Adrenal gland (tissue), 19 donors: ENCODE measurements around the gene SLC12A6. TPM values are rescaled to one million over a fixed set of nuclear protein-coding genes. Genes with fewer than 3 reads are reported as not detected.
"Not testable (repeated sequence)": the region's sequence is repeated elsewhere in the genome, so short reads cannot be mapped to it uniquely, and the experiment has no call there.

Source experiments
- DNase-seq, 7 donors: peaks; one replicate each; pipeline ENCODE4 v3.0.0-alpha.2; 2019 to 2020
- H3K27ac ChIP-seq, 5 donors: fragments of 200-600 bp; sonication (generic) in 4 of 5; 1 replicate in 3 of 5; 2 replicates in 2 of 5; pipeline versions ENCODE4 v1.5.1 to v1.8.0; 2016 to 2020; ENCODE audit warnings: mild to moderate bottlenecking in 1 of 5
- H3K27me3 ChIP-seq: fragments of 200-600 bp; 2 replicates; pipeline ENCODE4 v1.8.0; 2021
- H3K36me3 ChIP-seq, 2 donors: fragments of 200-600 bp; replicated peaks in 1 of 2; 1 replicate in 1 of 2; 2 replicates in 1 of 2; pipeline versions ENCODE4 v1.5.1 to v1.8.0; 2018 to 2022
- H3K4me1 ChIP-seq, 2 donors: fragments of 200-600 bp; replicated peaks in 1 of 2; 1 replicate in 1 of 2; 2 replicates in 1 of 2; pipeline versions ENCODE4 v1.5.1 to v1.8.0; 2018 to 2021
- H3K4me3 ChIP-seq, 4 donors: fragments of 200-600 bp; sonication (generic) in 3 of 4; one replicate each; pipeline ENCODE4 v1.5.1; 2016 to 2018
- H3K9me3 ChIP-seq, 3 donors: fragments of 200-600 bp; sonication (generic) in 1 of 3; replicated peaks in 1 of 3; 1 replicate in 2 of 3; 2 replicates in 1 of 3; pipeline versions ENCODE4 v1.5.1 to v1.8.0; 2016 to 2021
- POLR2A ChIP-seq, 2 donors: fragments of 450-650 bp; IDR thresholded peaks; one replicate each; pipeline ENCODE4 v1.6.1; 2017; ENCODE audit warnings: antibody characterized with exemption in 2 of 2, mild to moderate bottlenecking in 2 of 2, moderate library complexity in 1 of 2
- WGBS, 4 donors: extraction: QIAGEN DNeasy Blood & Tissue Kit in 2 of 4; methylation state at CpG; one replicate each; pipeline versions ENCODE4 v1.1.5 to v1.1.7; 2013 to 2017; 5-methylcytosine and 5-hydroxymethylcytosine counted together
- intact Hi-C, 2 donors: fragments of 100-400 bp; cut with DNase I; formaldehyde crosslinking; loops; one replicate each; pipeline versions ENCODE4 v1.14.1 to v1.15.0; 2022 to 2023
- long read RNA-seq, 10 donors: library from polyadenylated mRNA in 3 of 10; unstranded in 2 of 10; stranded (forward) in 1 of 10; transcript quantifications; one replicate each; pipeline ENCODE4 v2.0.0 and lab custom pipeline, GENCODE V29; 2021 to 2026
- polyA plus RNA-seq, 3 donors: library from polyadenylated mRNA; stranded (reverse); fragments of 200-250 nt in 2 of 3; fragments of 350-450 nt in 1 of 3; fragmentation: Illumina TruSeq in 1 of 3; extraction: RNeasy Lipid Tissue Mini Kit (QIAGEN cat#74804) in 1 of 3; gene quantifications; one replicate each; pipeline ENCODE4 v1.2.3, GENCODE V29; 2013 to 2014
- total RNA-seq, 9 donors: library from RNA; depleted of rRNA in 4 of 9; stranded (reverse); fragments of >200 nt in 4 of 9; fragments of 120-200 nt in 1 of 9; fragmentation: NEBNext Ultra II Directional in 1 of 9; extraction: Animal tissue kit (Norgen Biotek cat#: 25700) in 1 of 9; gene quantifications; one replicate each; pipeline versions ENCODE4 v1.1.0 to v1.2.4, GENCODE V29; 2013 to 2023
- TF ChIP-seq, protein P1 (sequence below), 6 experiments: fragments of 450-650 bp in 4 of 6; fragments of 200-600 bp in 2 of 6; sonication (generic) in 1 of 6; IDR thresholded peaks; 1 replicate in 5 of 6; 2 replicates in 1 of 6; pipeline versions ENCODE4 v1.5.1 to v1.8.0; 2016 to 2021; ENCODE audit warnings: antibody characterized with exemption in 6 of 6, mild to moderate bottlenecking in 2 of 6, moderate library complexity in 1 of 6
- donor health status: healthy with polysubstance abuse.
- donor health status: Bipolar disorder and iron deficiency.
- donor health status: DM: yes; HTN: yes; CAD: no.
- donor health status: DM: no; HTN: no; CAD: no.
- donor health status: DM: no; HTN: no; CAD: no.
- donor health status: DM: yes; HTN: yes; CAD: no.

SLC12A6 gene
- total RNA-seq (100 to 1,000 TPM in 1 of 9 donors, 10 to 100 TPM in 7, 1 to 10 TPM in 1; 8.7 to 101 (median 22.2) TPM), polyA plus RNA-seq (1 to 10 TPM; 3.3 to 8.6 (median 5.8) TPM)
- long read RNA-seq, donor 1 = 0 reads
- long read RNA-seq, donor 2 = 0 reads
- long read RNA-seq, donor 3 = 0 reads
- long read RNA-seq, donor 4, partial matches to known transcripts = 0 of 1 reads
- long read RNA-seq, donor 4, other reads (novel, unspliced or antisense) = 1 of 1 reads
- long read RNA-seq, donor 5, partial matches to known transcripts = 1 of 3 reads
- long read RNA-seq, donor 5, other reads (novel, unspliced or antisense) = 2 of 3 reads
- long read RNA-seq, donor 6, partial matches to known transcripts = 1 of 1 reads
- long read RNA-seq, donor 6, other reads (novel, unspliced or antisense) = 0 of 1 reads
- long read RNA-seq, donor 7, partial matches to known transcripts = 0 of 1 reads
- long read RNA-seq, donor 7, other reads (novel, unspliced or antisense) = 0 of 1 reads
- long read RNA-seq, donor 8, partial matches to known transcripts = 0 of 1 reads
- long read RNA-seq, donor 8, other reads (novel, unspliced or antisense) = 0 of 1 reads
- long read RNA-seq, donor 9, full-length matches to known transcripts = 2 of 2 reads
- long read RNA-seq, donor 9, partial matches to known transcripts = 0 of 2 reads
- long read RNA-seq, donor 9, other reads (novel, unspliced or antisense) = 0 of 2 reads
- long read RNA-seq, donor 10 = 0 reads

DNA sequence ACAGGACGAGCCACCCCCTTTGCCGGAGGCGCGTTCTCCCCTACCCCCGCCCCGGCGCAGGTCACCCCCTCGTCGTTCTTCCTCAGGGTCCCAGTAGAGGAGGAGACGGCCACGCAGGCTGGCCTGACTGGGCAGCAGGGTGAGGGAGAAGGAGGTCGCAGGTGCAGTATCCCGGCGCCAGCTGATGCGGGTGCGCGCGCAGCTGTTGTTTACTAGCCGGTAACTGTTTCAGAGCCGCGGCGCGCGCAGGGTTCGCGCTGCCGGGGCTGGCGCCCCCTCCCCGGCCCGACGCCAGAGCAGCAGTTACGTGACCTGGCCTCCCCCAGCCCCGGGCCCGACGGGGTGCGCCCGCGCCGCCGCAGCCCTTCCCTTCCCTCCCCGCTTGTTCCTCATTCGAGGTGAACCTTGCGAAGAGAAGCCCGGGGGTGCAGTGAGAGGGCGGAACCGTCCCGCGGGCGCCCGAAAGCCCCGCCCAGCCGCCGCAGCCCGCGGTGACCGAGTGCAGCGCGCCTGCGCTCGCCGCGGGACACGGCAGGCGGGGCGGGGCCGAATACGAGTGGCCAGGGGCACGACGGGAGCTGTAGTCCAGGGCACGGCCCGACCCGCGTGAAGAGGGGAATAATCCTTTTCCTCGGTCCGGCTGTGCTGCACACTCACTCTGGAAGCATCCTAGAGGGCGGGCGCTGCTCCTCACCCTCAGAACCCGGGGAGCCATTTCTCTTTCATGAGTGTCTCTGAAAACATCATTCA lies at the start of gene SLC12A6:
SLC12A6 (minus strand) TSS at position 225 of the 750 bp plus-strand sequence. CDS start 1,101 bp downstream, outside the sequence.
- DNase-seq = peak; percentile 87 to 93 (median 91)
- peak within 1 kb of the TSS in 4 of 5 donors; percentile 71 to 93 (median 79) for H3K27ac ChIP-seq
- H3K27me3 ChIP-seq = no peaks in the 10 kb centered on the region
- 0 to 2% (median 1%) methylated on average over 18 to 78 of the region's 78 CpGs for WGBS, 4 donors
- intact Hi-C loops = no loop called here
- H3K4me3 ChIP-seq = peak within 1 kb of the TSS; percentile 64 to 91 (median 72)
- no peaks in the 10 kb centered on the region for H3K9me3 ChIP-seq
- H3K4me1 ChIP-seq = peaks cover 10 to 26% of the 10 kb centered on the region in 2 donors
- H3K36me3 ChIP-seq = peaks cover 0 to 9% of the 10 kb centered on the region in 2 donors
- peak in 1 of 2 donors; percentile 79 for TF ChIP-seq POLR2A (IDR thresholded peaks at IDR 0.05)
- TF ChIP-seq, protein P1, sequence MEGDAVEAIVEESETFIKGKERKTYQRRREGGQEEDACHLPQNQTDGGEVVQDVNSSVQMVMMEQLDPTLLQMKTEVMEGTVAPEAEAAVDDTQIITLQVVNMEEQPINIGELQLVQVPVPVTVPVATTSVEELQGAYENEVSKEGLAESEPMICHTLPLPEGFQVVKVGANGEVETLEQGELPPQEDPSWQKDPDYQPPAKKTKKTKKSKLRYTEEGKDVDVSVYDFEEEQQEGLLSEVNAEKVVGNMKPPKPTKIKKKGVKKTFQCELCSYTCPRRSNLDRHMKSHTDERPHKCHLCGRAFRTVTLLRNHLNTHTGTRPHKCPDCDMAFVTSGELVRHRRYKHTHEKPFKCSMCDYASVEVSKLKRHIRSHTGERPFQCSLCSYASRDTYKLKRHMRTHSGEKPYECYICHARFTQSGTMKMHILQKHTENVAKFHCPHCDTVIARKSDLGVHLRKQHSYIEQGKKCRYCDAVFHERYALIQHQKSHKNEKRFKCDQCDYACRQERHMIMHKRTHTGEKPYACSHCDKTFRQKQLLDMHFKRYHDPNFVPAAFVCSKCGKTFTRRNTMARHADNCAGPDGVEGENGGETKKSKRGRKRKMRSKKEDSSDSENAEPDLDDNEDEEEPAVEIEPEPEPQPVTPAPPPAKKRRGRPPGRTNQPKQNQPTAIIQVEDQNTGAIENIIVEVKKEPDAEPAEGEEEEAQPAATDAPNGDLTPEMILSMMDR (IDR thresholded peaks at IDR 0.05) = no peak

DNA sequence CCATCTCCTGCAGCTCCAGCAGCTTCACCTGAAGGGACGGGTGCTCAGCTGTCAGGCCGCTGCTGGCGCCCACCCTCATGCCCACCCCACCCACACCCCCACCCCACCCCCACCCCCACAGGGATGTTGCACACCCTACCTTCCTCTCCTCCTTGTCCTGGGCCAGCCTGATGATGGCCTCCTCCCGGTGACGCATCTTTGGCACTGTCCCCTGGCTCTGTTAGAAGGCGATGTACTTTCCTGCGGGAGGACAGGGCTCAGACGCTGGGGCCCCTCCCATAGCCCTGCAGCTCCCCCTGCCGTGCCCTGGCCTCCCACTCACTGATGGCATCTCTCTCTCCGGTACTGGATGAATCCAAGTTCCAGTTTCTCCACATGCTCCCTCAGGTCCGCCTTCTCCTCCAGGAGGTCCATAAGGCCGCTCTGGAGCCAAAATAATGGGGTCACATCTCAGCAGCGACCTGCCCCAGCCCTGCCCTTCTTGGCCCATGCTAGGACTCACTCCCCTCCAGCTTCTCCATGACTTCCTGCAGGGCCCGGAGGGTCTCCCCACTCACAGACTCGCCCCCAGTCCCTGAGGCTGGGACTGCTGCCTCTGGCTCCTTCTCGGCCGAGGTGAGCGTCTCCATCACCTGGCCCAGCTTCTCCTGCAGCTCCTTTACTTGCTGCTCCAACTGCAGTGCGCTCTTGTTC lies 44.4 kb upstream of the SLC12A6 start:
- H3K27me3 ChIP-seq, H3K9me3 ChIP-seq, DNase-seq, H3K27ac ChIP-seq, H3K4me3 ChIP-seq, H3K4me1 ChIP-seq, H3K36me3 ChIP-seq, intact Hi-C loops: not testable (repeated sequence)
- WGBS, 4 donors = no CpG with 5 or more reads among the region's 19 CpGs

DNA sequence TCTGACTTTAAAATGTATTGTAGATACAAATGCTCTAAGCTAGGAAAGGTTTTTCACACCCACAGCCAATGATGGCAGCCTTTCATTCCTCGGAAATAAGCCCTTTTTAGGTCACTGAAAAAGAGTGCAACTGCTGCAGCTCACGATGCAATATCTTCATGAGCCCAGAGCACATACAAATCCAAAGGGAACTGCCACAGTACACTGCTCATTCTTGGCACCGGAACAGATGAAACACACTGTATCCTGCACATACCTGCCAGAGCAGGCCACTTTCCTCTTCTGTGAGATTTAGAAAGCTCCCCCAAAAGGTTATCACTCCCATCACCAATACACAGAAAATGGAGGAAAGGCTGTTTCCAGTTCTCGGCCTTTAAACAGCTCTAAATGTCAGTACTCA lies 42.9 kb upstream of the SLC12A6 start:
- H3K4me3 ChIP-seq, H3K36me3 ChIP-seq, intact Hi-C loops, H3K27ac ChIP-seq, H3K27me3 ChIP-seq, H3K9me3 ChIP-seq, H3K4me1 ChIP-seq: not testable (repeated sequence)
- peak in 1 of 7 donors; percentile 6 for DNase-seq
- 69 to 93% (median 92%) methylated on average over 4 of the region's 4 CpGs for WGBS, 4 donors

DNA sequence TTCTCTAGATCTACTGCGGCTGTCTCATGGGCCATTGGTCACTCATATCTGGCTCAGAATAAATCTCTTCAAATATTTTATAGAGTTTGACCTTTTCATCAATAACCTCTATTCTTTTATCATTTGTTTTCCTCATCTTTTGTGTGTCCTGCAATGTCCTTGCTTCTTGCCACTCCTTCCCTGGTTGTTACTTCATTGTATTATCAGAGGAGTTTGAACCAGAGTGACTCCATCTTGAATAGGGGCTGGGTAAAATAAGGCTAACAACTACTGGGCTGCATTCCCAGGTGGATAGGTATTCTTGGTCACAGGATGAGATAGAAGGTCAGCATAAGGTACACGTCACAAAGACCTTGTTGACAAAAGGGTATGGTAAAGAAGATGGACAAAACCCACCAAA lies 39.3 kb upstream of the SLC12A6 start:
- Histone ChIP-seq H3K4me3 (no peak overlapping the region), H3K4me1 (no peaks in the 10 kb centered on the region), H3K27me3 (no peaks in the 10 kb centered on the region), H3K36me3 (no peaks in the 10 kb centered on the region), H3K27ac (no peak overlapping the region), H3K9me3 (no peaks in the 10 kb centered on the region)
- intact Hi-C loops = no loop called here
- no peak for DNase-seq
- no peak for TF ChIP-seq POLR2A (IDR thresholded peaks at IDR 0.05)
- TF ChIP-seq, protein P1 (IDR thresholded peaks at IDR 0.05) = no peak
- 93 to 96% (median 94%) methylated on average over 2 of the region's 2 CpGs for WGBS, 4 donors

DNA sequence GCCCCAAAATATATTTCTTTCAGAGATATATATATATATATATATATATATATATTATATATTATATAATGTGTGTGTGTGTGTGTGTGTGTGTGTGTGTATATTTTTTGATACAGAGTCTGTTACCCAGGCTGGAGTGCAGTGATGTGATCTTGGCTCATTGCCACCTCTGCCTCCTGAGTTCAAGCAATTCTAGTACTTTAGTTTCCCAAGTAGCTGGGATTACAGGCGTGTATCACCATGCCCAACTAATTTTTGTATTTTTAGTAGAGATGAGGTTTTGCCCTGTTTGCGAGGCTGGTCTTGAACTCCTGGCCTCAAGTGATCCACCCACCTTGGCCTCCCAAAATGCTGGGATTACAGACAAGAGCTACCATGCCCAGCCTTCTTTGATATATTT lies 38.0 kb upstream of the SLC12A6 start:
- intact Hi-C loops, H3K27me3 ChIP-seq: not testable (repeated sequence)
- DNase-seq = peak in 1 of 7 donors; percentile 15

More for the DNA sequence above, 38.0 kb upstream of the SLC12A6 start:
- 88 to 100% (median 95%) methylated on average over 2 of the region's 2 CpGs for WGBS, 4 donors
- not testable (repeated sequence) for H3K4me3 ChIP-seq, H3K36me3 ChIP-seq, H3K9me3 ChIP-seq, H3K4me1 ChIP-seq, H3K27ac ChIP-seq
